ENCODE results near the gene CELF2.

Gene CELF2

DNA sequence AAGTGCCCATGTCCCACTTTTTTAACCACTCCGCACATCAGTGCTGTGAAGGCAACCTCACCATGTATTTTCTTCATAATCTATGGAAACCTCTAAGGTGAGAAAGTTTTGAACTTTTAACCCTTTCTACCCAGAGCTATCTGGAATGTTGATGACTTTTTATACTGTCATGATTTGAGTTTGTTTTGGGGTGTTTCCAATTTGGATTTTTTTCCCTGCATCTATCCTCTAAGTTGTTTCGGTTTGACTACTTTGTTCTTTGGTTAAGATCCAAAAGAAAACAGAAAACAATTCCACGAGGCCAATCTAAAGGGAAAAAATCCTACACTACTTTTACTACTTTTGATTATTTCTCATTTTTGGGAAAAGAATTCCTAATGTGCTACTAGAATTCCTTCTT is 314.1 kb downstream of the CELF2 start:
- Histone ChIP-seq H3K9me3 (ENCODE audit: control insufficient read depth in 1 of 2, low read length in 2 of 2) (no peaks in the 10 kb centered on the region), H3K4me1 (ENCODE audit: control insufficient read depth in 1 of 2, insufficient read depth in 2 of 2, low read length in 2 of 2) (peaks cover 0 to 3% of the 10 kb centered on the region in 2 donors), H3K27me3 (ENCODE audit: control insufficient read depth in 1 of 2, insufficient read depth in 2 of 2, low read length in 2 of 2) (no peaks in the 10 kb centered on the region), H3K27ac (ENCODE audit: low read depth, low read length) (no peak overlapping the region), H3K9ac (ENCODE audit: low read depth in 1 of 2, low read length in 2 of 2) (no peak overlapping the region), H3K36me3 (ENCODE audit: control insufficient read depth in 1 of 2, insufficient read depth in 2 of 2, low read length in 2 of 2) (peaks cover 6 to 25% of the 10 kb centered on the region in 2 donors), H3K4me3 (ENCODE audit: low read depth in 1 of 2, low read length in 2 of 2) (no peak overlapping the region)

DNA sequence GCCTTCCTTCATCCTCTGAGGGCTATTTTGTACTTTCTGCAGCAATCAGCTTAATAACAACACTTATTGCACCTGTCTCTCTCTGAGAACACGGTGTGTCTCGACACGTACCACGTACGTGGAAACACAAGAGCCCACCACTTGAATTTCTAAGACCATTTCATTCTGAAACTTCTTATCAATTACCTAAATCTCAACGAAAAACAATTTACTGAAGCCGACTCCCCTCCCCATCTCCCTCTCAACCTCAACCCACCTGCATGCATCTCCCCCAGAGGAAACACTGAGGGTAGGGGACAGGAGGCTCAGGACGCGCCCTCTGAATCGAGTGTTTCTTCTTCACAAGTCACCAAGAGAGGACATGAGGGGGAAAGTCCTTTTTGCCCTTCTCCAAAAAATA is 315.2 kb downstream of the CELF2 start:
- no peak overlapping the region for H3K4me3 ChIP-seq (ENCODE audit: low read depth in 1 of 2, low read length in 2 of 2)
- H3K36me3 ChIP-seq (ENCODE audit: control insufficient read depth in 1 of 2, insufficient read depth in 2 of 2, low read length in 2 of 2): peaks cover 6 to 24% of the 10 kb centered on the region in 2 donors
- H3K27ac ChIP-seq (ENCODE audit: low read depth, low read length): no peak overlapping the region
- no peak overlapping the region for H3K9ac ChIP-seq (ENCODE audit: low read depth in 1 of 2, low read length in 2 of 2)
- no peaks in the 10 kb centered on the region for H3K9me3 ChIP-seq (ENCODE audit: control insufficient read depth in 1 of 2, low read length in 2 of 2)
- no peaks in the 10 kb centered on the region for H3K27me3 ChIP-seq (ENCODE audit: control insufficient read depth in 1 of 2, insufficient read depth in 2 of 2, low read length in 2 of 2)
- H3K4me1 ChIP-seq (ENCODE audit: control insufficient read depth in 1 of 2, insufficient read depth in 2 of 2, low read length in 2 of 2): peaks cover 0 to 3% of the 10 kb centered on the region in 2 donors

DNA sequence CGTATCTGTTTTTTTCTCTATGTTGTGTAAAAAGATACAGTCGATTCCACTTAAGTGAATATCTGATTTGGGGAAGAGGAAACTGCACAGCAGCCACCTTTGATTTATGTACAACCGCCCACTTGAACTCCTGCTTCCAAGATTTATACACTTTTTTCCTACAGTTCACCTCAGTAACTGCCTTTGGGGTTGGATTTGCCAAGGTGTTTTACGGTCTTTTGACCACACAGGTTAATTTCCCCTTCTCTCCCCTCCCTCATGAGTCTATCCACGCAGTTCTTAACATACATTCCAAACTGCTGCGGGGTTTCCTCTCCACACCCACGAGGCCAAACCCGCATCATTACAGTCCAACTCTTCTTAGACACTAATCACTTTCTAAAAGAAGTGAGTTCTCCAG is 316.8 kb downstream of the CELF2 start:
- Histone ChIP-seq H3K9ac (ENCODE audit: low read depth in 1 of 2, low read length in 2 of 2) (no peak overlapping the region), H3K27me3 (ENCODE audit: control insufficient read depth in 1 of 2, insufficient read depth in 2 of 2, low read length in 2 of 2) (no peaks in the 10 kb centered on the region), H3K4me3 (ENCODE audit: low read depth in 1 of 2, low read length in 2 of 2) (no peak overlapping the region), H3K4me1 (ENCODE audit: control insufficient read depth in 1 of 2, insufficient read depth in 2 of 2, low read length in 2 of 2) (peaks cover 0 to 3% of the 10 kb centered on the region in 2 donors), H3K9me3 (ENCODE audit: control insufficient read depth in 1 of 2, low read length in 2 of 2) (no peaks in the 10 kb centered on the region), H3K36me3 (ENCODE audit: control insufficient read depth in 1 of 2, insufficient read depth in 2 of 2, low read length in 2 of 2) (peaks cover 4 to 17% of the 10 kb centered on the region in 2 donors), H3K27ac (ENCODE audit: low read depth, low read length) (no peak overlapping the region)

DNA sequence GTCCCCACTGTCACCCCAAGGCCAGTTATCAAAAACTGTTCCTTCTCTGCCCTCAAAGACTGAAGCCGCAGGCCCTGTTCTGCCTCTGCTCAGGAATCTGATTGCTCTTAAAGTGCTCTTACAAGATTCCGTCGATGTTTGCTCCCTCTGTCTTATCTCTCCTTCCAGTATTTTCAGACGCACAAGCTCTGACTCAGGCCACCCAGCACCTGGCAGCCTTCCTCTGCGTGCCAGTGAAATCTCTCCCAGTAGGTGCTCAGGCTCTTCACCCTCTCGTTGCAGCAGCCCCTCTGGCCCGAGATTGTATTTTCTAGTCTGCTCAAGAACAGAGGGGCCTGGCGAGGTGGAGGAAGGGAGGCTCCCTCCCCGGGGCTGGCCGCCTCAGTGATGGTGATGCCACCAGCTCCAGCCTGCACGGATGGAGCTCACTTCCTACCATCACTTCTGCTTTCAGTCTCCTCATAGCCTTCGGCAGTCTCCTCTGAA is 317.5 kb downstream of the CELF2 start:
- H3K27me3 ChIP-seq (ENCODE audit: control insufficient read depth in 1 of 2, insufficient read depth in 2 of 2, low read length in 2 of 2): no peaks in the 10 kb centered on the region
- no peak overlapping the region for H3K27ac ChIP-seq (ENCODE audit: low read depth, low read length)
- peaks cover under 1 to 17% of the 10 kb centered on the region in 2 donors for H3K36me3 ChIP-seq (ENCODE audit: control insufficient read depth in 1 of 2, insufficient read depth in 2 of 2, low read length in 2 of 2)
- H3K4me1 ChIP-seq (ENCODE audit: control insufficient read depth in 1 of 2, insufficient read depth in 2 of 2, low read length in 2 of 2): peaks cover 0 to 3% of the 10 kb centered on the region in 2 donors
- no peaks in the 10 kb centered on the region for H3K9me3 ChIP-seq (ENCODE audit: control insufficient read depth in 1 of 2, low read length in 2 of 2)
- H3K4me3 ChIP-seq (ENCODE audit: low read depth in 1 of 2, low read length in 2 of 2): no peak overlapping the region
- H3K9ac ChIP-seq (ENCODE audit: low read depth in 1 of 2, low read length in 2 of 2): no peak overlapping the region

DNA sequence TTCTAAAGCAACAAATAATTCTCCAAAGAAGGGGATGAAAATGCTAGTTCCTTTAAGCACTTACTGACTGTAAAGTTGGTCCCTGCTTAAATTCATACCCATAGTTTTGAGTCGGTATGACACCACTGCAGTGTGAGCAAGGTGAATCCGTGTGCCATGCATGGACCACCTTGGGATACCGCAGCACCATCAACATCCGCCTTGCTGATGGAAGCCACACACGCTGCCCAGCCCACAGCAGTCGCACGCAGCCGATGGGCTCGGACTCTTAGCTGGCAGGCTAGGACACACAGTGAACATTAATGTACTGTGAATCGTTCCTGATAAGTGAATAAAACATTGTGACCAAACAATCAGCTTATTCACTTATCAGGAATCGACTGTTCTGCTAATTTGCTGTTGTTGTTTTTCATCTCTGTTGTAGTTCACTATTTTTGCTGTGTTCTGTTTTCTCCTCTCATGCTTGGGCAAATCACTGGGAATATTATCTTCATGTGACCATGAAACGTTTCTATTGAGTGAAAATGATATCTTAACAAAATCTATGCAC is 318.3 kb downstream of the CELF2 start:
- H3K9ac ChIP-seq (ENCODE audit: low read depth in 1 of 2, low read length in 2 of 2): no peak overlapping the region
- no peak overlapping the region for H3K4me3 ChIP-seq (ENCODE audit: low read depth in 1 of 2, low read length in 2 of 2)
- peaks cover 0 to 17% of the 10 kb centered on the region in 2 donors for H3K36me3 ChIP-seq (ENCODE audit: control insufficient read depth in 1 of 2, insufficient read depth in 2 of 2, low read length in 2 of 2)
- no peaks in the 10 kb centered on the region for H3K27me3 ChIP-seq (ENCODE audit: control insufficient read depth in 1 of 2, insufficient read depth in 2 of 2, low read length in 2 of 2)
- H3K9me3 ChIP-seq (ENCODE audit: control insufficient read depth in 1 of 2, low read length in 2 of 2): no peaks in the 10 kb centered on the region
- H3K4me1 ChIP-seq (ENCODE audit: control insufficient read depth in 1 of 2, insufficient read depth in 2 of 2, low read length in 2 of 2): no peaks in the 10 kb centered on the region
- no peak overlapping the region for H3K27ac ChIP-seq (ENCODE audit: low read depth, low read length)

DNA sequence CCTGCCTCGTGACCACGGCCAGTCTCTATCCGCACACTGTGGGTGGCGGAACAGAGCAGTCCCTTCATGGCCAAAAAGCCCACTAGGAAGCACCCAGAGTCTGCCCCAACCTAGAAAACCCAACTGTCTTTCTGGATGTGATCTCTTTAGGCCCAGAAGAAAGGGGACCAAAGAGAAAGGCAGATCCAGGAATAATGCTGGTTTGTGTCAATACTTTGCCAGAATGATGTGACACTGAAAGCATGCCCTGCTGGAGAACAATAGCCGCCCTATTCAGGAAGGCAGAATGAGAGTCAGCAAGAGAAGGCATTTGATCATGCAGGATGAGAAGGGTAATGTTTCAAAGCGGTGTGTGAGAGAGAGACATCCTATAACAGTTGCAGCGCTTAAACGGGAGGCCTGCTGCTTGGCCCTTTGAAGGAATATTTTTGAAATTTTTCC is 319.1 kb downstream of the CELF2 start:
- Histone ChIP-seq H3K4me3 (ENCODE audit: low read depth in 1 of 2, low read length in 2 of 2) (no peak overlapping the region), H3K36me3 (ENCODE audit: control insufficient read depth in 1 of 2, insufficient read depth in 2 of 2, low read length in 2 of 2) (peaks cover 0 to 17% of the 10 kb centered on the region in 2 donors), H3K27ac (ENCODE audit: low read depth, low read length) (no peak overlapping the region), H3K27me3 (ENCODE audit: control insufficient read depth in 1 of 2, insufficient read depth in 2 of 2, low read length in 2 of 2) (no peaks in the 10 kb centered on the region), H3K9ac (ENCODE audit: low read depth in 1 of 2, low read length in 2 of 2) (no peak overlapping the region), H3K9me3 (ENCODE audit: control insufficient read depth in 1 of 2, low read length in 2 of 2) (no peaks in the 10 kb centered on the region), H3K4me1 (ENCODE audit: control insufficient read depth in 1 of 2, insufficient read depth in 2 of 2, low read length in 2 of 2) (no peaks in the 10 kb centered on the region)

DNA sequence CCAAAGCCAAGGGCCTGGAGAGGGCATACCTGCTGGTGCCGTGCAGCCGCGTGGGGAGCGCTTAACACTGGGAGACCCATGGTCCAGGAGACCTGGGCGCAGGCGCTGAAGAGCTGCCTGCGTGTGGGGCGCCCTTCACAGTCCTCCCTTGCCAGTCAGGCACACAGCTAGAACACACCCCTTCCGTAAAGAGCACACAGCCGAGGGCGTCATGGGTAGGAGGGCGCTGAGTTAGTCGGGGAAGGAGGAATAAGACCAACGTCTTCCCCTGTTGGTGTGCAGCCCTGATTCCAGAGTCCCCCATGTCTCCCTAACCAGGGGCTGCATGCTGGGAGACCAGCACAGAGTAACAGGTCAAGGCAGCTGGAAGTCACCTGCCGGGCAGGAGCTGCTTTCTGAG is 319.8 kb downstream of the CELF2 start:
- no peak overlapping the region for H3K27ac ChIP-seq (ENCODE audit: low read depth, low read length)
- H3K9me3 ChIP-seq (ENCODE audit: control insufficient read depth in 1 of 2, low read length in 2 of 2): no peaks in the 10 kb centered on the region
- no peaks in the 10 kb centered on the region for H3K4me1 ChIP-seq (ENCODE audit: control insufficient read depth in 1 of 2, insufficient read depth in 2 of 2, low read length in 2 of 2)
- no peak overlapping the region for H3K4me3 ChIP-seq (ENCODE audit: low read depth in 1 of 2, low read length in 2 of 2)
- H3K36me3 ChIP-seq (ENCODE audit: control insufficient read depth in 1 of 2, insufficient read depth in 2 of 2, low read length in 2 of 2): peaks cover 0 to 11% of the 10 kb centered on the region in 2 donors
- no peaks in the 10 kb centered on the region for H3K27me3 ChIP-seq (ENCODE audit: control insufficient read depth in 1 of 2, insufficient read depth in 2 of 2, low read length in 2 of 2)
- no peak overlapping the region for H3K9ac ChIP-seq (ENCODE audit: low read depth in 1 of 2, low read length in 2 of 2)

DNA sequence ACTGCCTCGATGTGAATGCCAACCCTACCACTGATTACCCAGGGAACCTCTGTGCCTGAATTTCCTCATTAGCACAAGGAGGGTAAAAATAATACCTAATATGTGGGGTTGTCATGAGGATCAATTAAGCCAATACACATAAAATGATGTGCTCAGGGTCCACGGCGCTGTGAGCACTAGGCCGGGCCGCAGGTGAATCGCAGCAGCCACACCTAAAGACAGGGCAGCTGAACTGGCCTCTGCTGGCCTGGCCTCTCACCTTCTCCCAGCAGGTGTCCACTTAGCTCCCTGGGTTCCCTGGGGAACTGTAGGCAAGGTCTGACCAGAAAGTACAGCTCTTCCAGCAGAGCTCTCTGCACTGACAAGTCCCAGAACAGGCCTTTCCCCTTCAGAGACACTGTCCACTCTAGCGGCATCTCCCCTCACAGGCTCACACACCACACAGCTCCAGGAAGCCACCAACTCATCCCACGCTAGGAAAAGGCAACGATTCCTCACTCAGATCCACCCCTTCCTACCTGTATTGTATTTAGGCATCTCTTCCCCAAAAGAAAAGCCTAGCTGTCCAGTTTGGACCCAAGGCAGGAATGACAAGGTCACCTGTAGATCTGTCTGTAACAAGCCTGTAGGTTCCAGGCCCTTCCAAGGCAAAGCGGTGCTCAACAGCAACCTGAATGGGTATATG is 320.6 kb downstream of the CELF2 start:
- H3K4me3 ChIP-seq (ENCODE audit: low read depth in 1 of 2, low read length in 2 of 2): no peak overlapping the region
- H3K9me3 ChIP-seq (ENCODE audit: control insufficient read depth in 1 of 2, low read length in 2 of 2): no peaks in the 10 kb centered on the region
- H3K4me1 ChIP-seq (ENCODE audit: control insufficient read depth in 1 of 2, insufficient read depth in 2 of 2, low read length in 2 of 2): no peaks in the 10 kb centered on the region
- H3K9ac ChIP-seq (ENCODE audit: low read depth in 1 of 2, low read length in 2 of 2): no peak overlapping the region
- no peak overlapping the region for H3K27ac ChIP-seq (ENCODE audit: low read depth, low read length)
- H3K36me3 ChIP-seq (ENCODE audit: control insufficient read depth in 1 of 2, insufficient read depth in 2 of 2, low read length in 2 of 2): peaks cover 0 to 10% of the 10 kb centered on the region in 2 donors
- H3K27me3 ChIP-seq (ENCODE audit: control insufficient read depth in 1 of 2, insufficient read depth in 2 of 2, low read length in 2 of 2): no peaks in the 10 kb centered on the region

DNA sequence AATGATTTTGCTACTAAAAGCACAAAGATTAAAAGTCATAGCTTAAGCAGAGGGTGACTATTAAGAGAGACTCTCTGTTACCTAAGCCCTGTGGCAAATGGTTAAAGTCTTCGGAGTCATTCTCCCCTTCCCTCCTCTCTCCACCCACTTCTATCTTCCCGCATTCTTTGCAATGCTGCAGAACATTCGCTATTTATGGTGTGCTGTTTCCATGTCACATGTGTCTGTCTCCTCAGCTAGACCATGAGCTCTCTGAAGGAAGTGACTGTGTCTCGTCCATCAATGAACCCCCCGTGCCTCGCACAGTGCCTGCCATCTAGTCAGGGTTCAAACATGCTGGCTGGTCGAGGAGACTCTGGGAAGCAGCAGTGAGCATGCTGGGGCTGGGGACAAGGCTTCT is 321.3 kb downstream of the CELF2 start:
- Histone ChIP-seq H3K9me3 (ENCODE audit: control insufficient read depth in 1 of 2, low read length in 2 of 2) (no peaks in the 10 kb centered on the region), H3K4me3 (ENCODE audit: low read depth in 1 of 2, low read length in 2 of 2) (no peak overlapping the region), H3K36me3 (ENCODE audit: control insufficient read depth in 1 of 2, insufficient read depth in 2 of 2, low read length in 2 of 2) (peaks cover 0 to 10% of the 10 kb centered on the region in 2 donors), H3K4me1 (ENCODE audit: control insufficient read depth in 1 of 2, insufficient read depth in 2 of 2, low read length in 2 of 2) (no peaks in the 10 kb centered on the region), H3K9ac (ENCODE audit: low read depth in 1 of 2, low read length in 2 of 2) (no peak overlapping the region), H3K27ac (ENCODE audit: low read depth, low read length) (no peak overlapping the region), H3K27me3 (ENCODE audit: control insufficient read depth in 1 of 2, insufficient read depth in 2 of 2, low read length in 2 of 2) (no peaks in the 10 kb centered on the region)

DNA sequence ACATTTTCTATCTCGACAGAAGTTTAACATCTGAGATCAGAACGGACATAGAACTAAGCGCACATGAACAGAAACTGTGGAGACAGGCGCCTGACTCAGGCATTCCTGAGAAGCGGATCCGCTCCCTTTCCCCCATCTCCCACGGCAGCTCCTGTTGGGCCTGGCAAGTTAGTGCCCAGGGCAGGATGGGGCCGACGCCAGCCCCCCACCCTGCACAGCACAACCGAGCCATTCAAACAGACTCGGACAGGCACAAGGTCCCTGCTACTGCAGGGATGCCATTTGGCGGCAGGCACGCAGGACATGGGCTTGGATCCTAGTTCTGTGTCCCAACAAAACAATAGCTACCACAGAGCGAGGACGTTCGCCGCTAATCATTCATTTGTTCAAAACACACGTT is 322.0 kb downstream of the CELF2 start:
- H3K36me3 ChIP-seq (ENCODE audit: control insufficient read depth in 1 of 2, insufficient read depth in 2 of 2, low read length in 2 of 2): peaks cover 0 to 6% of the 10 kb centered on the region in 2 donors
- no peaks in the 10 kb centered on the region for H3K9me3 ChIP-seq (ENCODE audit: control insufficient read depth in 1 of 2, low read length in 2 of 2)
- no peak overlapping the region for H3K4me3 ChIP-seq (ENCODE audit: low read depth in 1 of 2, low read length in 2 of 2)
- no peaks in the 10 kb centered on the region for H3K4me1 ChIP-seq (ENCODE audit: control insufficient read depth in 1 of 2, insufficient read depth in 2 of 2, low read length in 2 of 2)
- H3K27me3 ChIP-seq (ENCODE audit: control insufficient read depth in 1 of 2, insufficient read depth in 2 of 2, low read length in 2 of 2): no peaks in the 10 kb centered on the region
- H3K9ac ChIP-seq (ENCODE audit: low read depth in 1 of 2, low read length in 2 of 2): no peak overlapping the region
- H3K27ac ChIP-seq (ENCODE audit: low read depth, low read length): no peak overlapping the region
